NCI-H2107 treated with DMSO at 0.1 percent for 48 hours (cell line): ENCODE measurements around the gene EBF3.

Experiments
- DNase-seq: peaks from one replicate; lab custom pipeline; 2025; ENCODE audit not compliant: unreplicated experiment; lab: John Stamatoyannopoulos, UW

Gene EBF3

DNA sequence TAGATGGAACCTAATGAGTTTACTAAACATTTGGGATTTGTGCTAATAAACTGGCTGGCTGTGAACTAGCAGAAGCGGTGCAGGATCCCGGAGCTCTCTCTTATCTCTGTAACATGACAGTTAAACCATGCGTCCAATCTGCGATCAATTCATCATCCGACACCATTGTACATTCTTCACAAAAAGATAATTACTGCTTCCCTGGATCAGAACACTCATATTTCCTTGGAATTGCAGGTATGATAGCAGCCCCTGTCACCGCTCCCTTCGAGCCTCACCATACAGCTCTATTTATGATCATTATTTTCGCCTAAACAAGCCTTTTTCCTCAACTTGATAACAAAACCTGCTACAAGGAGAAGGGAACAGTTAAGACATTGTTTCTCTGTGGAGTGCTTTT, 18.5 kb downstream of the EBF3 start:
- DNase-seq, result no peak

DNA sequence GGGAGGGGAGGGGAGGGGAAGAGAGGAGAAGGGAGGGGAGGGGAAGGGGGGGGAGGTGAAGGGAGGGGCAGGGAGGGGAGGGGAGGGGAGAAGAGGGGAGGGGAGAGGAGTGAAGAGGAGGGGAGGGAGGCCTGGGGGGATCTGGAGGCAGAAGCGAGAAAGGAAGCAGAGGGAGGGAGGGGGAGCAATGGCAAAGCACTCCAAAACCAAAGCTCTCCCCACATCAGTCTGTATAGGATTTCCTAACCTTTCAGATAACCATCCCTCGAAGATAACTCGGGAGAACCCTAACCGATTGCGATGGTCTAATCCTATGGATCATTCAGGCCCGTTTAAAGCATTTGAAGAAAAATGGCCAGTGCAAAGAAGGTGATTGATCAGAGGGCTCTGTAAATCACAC, 19.0 kb downstream of the EBF3 start:
- DNase-seq, result no peak

DNA sequence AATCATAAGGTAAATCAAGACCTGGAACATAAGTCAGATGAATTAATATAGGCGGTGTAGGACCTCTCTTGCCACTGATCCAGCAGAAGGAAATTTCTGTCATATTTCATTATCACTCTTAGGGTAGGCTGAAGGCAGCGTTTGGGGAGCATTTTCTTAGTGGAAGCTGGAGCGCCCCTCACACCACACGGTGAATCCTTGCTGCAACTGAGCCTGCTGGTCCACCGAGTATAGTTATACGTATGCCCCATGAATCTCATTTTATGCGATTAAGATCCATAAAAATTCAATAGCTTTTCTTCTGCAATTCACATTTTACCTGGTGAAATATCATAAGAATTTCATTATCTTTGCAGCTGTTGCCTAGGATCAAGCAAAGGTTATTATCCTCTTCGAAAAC, 19.6 kb downstream of the EBF3 start:
- DNase-seq, result no peak

DNA sequence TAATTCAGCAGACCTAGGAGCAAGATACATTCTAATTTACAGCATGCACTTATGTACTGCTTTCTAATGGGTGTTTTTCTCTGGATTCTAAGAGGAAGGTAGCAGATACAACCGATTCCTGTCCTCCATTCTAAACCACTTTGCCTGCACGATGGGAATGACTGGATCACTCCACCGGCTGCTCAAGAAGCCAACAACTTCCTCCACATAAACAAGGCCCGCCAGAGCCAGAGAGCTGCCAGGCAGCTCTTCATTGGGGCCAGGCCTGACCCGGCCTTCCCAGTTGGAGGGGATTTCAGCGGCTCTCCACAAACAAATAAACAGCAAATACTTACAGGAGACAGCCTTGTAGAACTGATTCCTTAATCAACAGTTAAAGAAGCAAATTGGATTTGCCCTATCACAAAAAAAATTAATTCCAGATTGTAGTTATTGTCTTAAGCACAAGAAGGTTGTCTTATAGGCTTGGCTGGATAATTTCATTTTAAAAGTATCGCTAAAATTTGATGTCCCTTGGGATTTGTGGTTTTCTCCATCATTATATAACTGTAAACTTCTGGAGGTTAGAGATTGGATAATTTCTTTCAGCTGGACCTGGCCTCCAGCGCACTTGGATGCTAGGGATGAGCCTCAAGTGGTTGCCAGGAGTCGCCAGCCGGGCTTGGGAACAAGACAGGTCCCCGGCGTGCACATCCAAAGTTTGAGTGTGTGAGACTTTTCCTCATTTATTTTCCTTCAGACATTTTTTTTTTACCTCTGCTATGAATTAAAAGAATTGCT, 20.9 kb downstream of the EBF3 start:
- no peak for DNase-seq

DNA sequence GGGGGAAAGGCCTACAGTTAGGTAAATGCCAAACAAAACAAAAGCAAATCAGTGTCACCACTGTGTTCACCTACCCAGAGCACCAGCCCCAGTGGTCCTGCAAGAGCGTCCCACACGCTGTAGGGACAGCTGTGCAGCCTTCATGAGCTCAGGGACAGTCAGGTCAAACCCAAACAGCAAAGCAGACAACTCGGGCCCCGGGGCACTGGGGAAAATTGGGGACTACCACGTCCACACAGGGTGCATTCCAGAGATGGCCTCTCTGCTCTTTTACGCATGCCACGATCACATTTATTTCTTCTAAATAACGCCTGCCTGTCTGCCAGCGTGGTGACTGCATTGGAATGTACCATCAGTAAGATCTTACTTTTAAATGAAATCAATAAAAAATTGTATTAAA, 21.7 kb downstream of the EBF3 start:
- no peak for DNase-seq

DNA sequence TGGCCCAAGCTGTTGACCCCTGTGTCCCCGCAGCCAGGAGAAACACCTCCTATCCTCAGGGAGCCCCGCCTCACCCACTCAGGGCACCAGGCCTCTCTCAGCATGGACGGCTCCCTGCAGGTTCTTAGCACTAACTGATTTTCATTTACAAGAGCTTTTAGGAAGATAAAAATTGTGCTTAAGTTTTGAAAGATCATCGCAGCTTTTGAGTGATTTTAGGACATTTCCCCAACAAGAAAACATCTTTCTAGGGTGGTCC, 22.1 kb downstream of the EBF3 start:
- no peak for DNase-seq

DNA sequence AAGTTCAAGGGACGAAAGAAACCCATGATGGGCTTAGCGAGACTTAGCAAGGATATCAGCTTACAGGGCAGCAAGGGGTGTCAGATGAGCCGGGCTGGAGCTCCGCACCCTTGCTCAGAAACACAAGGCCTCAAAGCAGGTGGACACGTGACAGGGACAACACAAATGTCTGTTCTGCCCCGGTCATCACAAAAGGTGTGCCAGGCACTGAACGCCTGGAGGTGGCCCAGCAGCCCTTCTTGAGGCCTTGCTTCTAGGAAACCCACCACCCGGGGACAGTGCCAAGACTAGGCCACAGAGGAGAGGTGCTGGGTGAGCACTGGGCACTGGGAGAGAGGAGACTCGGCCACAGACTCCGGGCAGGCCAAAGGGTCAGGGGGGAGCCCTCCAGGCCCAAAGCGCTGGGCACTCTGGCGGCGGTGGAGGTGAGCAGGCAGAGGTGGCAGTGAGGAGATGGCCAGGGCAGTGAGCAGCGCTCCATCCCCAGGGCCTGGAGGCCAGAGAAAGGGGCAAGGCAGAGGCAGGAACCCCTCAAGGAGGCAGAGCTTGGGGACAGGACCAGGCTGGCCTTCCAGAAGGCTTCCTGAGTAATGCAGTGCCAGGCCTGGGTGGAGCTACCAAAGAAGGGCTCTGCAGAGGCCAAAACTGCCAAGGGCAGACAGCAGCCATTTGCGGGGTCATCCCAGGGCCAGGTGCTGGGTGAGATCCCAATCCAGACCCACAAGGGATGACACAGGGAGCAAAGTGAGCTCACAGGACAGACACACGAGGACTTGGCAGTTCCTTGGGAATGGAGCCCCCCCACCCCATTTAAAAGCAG, 22.7 kb downstream of the EBF3 start:
- DNase-seq, result no peak

DNA sequence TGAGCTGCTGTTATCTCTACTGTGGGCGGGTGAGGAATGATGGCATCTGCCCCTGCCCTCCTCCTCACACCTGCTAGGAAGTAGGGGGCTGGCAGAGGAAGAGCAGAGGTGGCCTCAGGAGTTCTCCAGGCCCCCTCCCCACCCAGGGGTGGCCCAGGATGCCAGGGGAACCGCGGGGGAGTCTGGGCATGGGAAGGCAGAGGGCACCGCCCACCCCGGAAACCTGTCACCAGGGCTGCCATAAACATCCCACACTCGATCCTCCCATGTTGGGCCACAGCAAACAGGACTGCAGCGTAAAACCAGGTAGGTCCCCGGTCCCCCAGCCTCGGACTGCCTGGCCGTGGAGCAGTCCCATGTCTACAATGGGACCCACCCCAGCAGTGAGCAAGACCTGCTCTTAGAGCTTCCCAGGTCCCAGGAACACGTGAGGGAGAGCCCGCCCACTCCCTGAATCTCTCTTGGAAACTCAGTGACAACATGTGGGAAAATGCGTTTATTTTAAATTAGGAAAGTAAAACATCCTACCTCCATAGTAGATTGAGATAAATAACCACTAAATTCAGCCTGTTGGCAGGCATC, 23.4 kb downstream of the EBF3 start:
- no peak for DNase-seq

DNA sequence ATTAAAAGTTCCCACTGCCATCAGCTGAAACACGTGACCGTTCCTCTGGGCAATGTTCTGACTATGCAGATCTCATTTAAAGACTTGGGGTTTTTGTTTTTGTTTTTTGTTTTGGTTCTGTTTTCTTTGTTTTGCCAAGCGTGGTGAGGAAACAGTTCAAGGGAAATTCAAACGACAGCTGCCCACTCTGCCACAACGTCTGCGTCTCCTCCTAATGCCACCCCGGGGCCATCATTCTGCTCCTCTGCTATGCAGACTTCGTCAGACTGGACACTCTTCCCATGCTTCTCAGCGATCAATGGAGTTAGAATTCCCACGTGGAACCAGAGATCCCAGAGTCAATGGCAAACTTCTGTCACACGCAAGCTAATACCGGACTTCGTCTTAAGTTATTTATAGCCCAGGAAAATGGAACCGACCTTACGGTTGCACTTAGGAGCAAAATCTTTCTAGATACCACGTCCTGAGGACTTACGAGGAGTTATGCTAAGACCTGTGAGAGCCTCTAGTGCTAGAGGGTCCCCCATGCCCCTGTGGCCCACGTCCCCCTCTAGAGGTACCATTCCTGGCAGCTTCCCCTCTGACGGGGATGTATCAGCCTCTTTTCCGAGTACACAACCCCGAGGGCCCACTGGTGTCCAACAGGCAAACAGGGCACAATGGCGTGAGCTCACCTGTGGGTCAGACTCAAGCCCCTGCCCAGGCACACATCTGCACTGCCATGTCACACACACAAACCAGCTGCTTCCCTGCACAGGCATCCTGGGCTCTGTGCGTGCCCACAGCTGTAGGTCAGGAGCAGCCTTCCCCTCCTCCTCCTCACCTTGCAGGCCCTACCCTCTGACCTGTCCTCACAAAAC, 24.4 kb downstream of the EBF3 start:
- DNase-seq, result no peak

DNA sequence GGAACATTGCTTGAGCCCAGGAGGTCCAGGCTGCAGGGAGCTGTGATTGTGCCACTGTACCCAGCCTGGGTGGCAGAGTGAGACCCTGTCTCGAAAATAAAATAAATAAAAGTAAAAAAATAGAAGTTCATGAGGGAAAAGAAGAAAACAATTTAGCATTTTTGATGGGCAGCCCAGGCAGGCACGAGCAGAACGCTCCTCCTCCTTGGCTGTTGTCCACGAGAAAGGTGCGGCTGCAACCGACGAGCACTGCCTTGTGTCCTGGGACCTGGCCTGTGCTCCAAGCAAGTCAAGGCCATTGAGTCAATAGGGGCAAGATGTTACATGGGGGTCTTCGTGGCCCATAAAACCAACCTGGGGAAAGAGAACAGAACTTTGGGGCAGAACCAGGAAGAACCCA, 25.6 kb downstream of the EBF3 start:
- no peak for DNase-seq

DNA sequence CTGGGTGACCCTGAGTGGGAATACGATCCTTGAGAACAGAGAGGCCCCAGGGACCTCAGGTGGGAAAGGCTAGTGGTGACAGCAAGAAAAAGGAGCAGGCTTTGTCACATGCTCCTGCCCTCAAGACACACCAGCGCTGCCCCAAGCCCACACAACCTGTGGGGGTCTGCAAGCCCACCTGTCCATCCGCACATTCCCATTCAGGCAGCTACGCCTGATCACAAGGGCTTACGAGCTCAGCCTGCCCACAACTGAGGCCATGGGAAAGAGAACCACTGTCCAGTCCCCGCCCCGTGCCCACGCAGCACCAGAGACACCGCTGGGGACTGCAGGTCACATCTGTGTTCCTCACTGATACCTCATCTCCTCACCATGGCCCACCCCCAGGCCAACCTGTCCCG, 26.7 kb downstream of the EBF3 start:
- no peak for DNase-seq

DNA sequence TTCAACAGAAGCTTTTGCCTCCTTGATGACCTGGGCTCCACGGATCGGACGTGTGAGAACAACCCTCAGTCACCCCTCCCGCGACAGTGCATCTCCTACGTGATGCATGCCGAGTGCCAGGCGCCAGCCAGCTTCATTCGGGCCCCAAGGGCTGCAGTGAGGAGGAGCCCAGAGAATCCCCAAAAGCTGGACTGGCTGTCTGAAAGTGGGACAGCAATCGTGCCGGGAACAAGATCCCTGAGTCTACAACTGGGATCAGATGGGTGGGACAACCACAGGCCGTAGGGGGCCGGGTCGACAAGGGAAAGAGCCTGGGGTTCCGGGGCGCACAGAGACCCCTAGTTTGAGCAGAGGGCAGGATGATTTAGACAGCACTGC, 27.2 kb downstream of the EBF3 start:
- DNase-seq, result no peak

DNA sequence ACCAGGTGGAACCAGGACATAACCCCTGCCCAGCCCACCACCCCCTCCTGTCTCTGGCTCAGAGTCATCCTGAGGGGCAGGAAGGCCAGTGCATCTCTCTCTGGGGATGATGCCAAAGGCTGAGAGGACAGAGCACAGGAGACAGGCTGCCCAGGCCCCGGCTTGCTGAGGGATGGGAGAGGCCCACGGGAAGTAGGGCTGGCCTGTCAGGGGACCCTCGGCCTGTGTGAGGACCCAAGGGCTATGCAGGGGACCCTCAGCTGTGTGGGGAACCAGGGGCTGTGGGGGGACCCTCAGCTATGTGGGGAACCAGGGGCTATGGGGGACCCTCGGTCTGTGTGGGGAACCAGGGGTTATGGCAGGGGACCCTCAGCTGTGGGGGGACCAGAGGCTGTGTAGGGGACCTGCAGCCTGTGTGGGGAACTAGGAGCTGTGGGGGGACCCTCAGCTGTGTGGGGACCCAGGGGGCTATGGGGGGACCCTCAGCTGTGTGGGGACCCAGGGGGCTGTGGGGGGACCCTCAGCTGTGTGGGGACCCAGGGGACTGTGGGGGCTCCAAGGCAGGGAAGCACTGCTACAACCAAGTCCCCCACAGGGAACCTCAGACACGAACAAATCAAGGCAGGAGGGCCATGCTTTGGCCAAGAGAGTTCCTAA, 27.7 kb downstream of the EBF3 start:
- no peak for DNase-seq

DNA sequence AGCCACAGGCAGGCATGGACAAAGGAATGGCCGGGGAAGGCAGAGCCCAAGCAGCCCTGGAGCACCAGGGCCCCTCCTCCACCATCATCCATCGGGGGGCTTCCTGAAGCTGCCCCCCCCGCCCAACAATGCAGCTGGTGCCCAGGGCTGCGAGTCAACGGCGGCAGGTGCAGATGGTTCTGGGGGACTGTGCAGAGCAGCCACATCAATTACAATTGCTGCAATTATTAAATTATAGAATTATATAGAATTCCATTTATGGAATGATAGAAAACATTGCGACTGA, 28.3 kb downstream of the EBF3 start:
- no peak for DNase-seq

DNA sequence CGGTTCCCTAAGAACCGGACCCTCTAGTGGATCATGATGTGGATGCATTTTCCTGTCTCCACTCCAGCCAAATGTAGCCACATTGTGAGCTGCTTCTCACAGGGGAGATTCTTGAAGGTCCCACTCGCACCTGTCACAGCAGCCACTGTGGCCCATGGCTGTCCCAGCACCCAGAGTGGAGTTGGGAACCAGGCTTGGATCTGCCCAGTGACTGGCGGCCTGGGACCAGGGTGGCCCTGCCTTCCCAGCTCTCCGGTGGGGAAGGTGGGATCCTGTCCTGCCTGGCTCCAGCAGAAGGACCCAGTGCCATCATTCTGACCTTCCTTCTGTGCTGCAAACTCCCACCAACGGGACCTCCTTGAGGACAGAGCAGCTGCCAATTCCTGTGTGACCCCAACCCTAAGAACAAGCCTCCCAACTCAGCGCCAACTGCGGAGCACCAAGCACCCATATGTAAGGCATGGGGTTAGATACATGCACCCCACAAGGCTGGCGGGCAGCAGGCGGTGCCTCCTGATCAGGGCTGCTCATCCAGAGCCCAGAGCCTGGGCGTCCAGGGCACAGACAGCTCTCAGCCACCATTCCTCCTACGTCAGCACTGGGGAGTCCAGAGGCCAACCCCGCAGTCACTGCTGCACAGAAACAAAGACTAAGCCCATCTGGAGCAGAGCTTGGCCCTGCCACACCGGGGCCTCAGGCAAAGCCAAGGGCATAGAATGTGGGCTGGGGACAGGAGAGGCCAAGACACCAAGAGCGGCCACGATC, 28.8 kb downstream of the EBF3 start:
- DNase-seq, result no peak

DNA sequence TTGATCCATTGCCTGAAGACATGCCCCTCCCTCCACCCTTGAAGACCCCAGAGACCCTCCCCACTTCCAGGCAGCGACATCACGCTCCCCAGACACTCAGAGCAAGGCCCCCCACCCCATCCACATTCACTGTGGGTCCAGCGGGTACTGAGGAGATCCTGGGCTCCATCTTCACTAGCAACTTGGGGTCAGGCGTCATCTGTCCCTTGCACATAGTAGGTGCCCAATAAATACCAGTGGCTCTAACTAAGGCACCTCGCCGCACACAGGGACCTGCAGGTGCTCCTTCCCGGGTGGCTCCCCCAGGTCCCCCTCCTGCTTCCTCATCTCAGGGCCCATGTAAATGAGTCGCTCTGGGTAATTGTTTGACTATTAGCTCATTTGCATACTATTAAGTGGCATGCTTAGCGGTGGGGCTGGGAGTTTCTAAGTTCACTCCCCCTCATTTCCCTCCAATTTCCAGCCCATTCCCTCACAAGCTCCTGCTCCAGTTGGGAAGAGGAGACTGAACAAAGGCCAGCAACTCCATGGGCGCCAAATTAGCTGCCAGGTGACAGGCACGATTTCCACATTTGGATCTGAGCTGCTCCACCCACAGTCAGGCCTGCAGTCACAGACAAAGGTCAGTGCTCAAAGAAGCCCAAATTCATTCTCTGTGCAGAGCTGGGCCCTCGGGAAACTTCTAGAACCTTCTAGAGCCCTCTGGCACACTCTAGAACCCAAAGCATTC, 29.7 kb downstream of the EBF3 start:
- DNase-seq, result no peak

DNA sequence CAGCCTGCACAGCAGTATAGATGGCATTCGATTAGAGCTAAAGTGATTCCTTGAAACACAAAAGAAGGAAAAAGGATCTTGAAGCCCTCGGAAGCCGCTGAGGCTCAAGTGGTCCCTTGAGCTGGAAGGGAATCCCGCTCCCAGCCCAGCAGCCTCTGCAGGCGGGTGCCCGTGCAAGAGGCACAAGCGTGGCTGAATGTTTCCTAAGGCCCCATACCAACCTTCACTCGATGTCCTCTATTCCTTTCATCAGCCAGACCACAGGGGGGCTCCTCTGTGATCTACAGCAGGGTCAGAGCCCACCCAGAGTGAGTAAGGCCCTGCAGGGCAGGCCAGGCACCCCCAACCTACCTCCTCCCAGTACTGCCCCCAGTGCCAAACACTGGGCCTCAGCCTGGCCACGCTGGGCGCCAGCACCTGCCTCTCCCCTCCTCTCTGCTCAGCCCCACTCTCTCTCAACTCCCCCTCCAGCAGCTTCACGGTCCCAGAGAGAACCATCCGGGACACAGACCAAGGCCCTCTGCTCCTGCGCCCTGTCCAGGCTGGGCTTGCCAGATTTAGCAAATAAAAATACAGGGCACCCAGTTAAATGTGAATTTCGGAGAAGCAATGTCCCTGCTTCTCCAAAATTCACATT, 30.5 kb downstream of the EBF3 start:
- DNase-seq, result no peak

DNA sequence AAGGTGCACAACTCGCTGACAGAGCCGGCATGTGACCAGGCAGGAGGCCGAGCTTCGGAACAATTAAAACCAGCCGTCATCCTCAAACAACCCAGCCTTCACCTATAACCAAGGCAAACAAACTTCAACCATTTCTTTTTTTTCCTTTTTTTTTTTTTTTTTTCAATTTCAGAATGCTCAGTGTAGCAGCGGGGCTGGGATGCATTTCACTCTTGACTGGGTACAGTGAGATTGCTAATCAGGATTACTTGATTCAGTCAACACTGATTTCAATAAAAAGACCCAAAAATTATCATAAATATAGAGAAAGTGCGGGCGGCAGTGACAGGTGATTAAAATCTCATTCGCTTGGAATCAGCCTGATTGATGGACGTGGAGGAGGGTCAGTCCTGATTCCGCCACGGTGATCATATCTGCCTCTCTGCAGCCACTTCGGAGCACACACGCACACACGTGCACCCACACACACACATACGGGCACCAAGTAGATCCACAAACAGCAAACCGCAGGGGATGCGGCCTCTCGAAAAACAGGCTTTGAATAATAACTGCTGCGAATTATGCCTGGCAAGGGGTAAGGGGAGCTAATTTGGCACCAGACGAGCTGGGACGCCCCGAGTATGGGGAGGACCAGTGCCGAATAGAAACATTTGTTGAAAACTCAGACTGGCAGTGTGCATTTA, 31.2 kb downstream of the EBF3 start:
- no peak for DNase-seq

DNA sequence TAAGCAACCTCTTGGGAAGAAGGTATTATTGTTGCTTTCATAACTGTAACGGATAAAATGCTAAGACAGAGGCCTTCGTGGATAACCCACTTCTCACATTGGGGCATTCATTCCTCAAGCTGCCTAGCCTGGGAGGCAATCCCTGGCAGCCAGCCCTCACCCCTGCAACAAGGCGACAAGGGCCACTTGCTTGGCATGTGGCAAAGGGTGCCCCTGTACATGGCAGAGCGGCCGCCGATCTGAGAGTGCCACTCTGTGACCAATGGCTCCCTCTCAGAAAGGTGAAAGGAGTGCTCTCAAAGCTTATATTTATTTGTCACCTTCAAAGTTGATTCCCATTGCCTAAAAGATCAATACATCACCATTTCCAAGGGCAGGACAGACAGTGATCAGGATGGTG, 31.9 kb downstream of the EBF3 start:
- no peak for DNase-seq
